Thymus (tissue), 11 donors: ENCODE results near the gene TM7SF2. TPM values are rescaled to one million over a fixed set of nuclear protein-coding genes. Genes with fewer than 3 reads are reported as not detected.

ENCODE experiments used
- DNase-seq, 9 donors: peaks; one replicate each; pipeline ENCODE4 v3.0.0-alpha.2; 2013; ENCODE audit warnings: low spot score in 9 of 9, low read depth in 6 of 9, missing footprints in 1 of 9
- H3K27ac ChIP-seq, 2 donors: one replicate each; pipeline ENCODE4 v1.5.1; 2013; ENCODE audit warnings: control low read depth in 1 of 2, low read depth in 1 of 2, low read length in 1 of 2, mild to moderate bottlenecking in 1 of 2, moderate library complexity in 1 of 2
- H3K27me3 ChIP-seq, 2 donors: one replicate each; pipeline ENCODE4 v1.5.1; 2013; ENCODE audit warnings: low read length in 1 of 2; ENCODE audit not compliant: control insufficient read depth in 2 of 2, insufficient read depth in 1 of 2
- H3K36me3 ChIP-seq, 2 donors: one replicate each; pipeline ENCODE4 v1.5.1; 2013; ENCODE audit warnings: low read length in 1 of 2, mild to moderate bottlenecking in 1 of 2, moderate library complexity in 1 of 2; ENCODE audit not compliant: control insufficient read depth in 2 of 2, insufficient read depth in 2 of 2
- H3K4me1 ChIP-seq, 2 donors: one replicate each; pipeline ENCODE4 v1.5.1; 2013; ENCODE audit warnings: low read length in 2 of 2; ENCODE audit not compliant: control insufficient read depth in 2 of 2, insufficient read depth in 2 of 2
- H3K4me3 ChIP-seq, 2 donors: one replicate each; pipeline ENCODE4 v1.5.1; 2013; ENCODE audit warnings: low read length in 2 of 2, control low read depth in 1 of 2, mild to moderate bottlenecking in 1 of 2
- H3K9me3 ChIP-seq, 2 donors: one replicate each; pipeline ENCODE4 v1.5.1; 2013; ENCODE audit warnings: low read length in 1 of 2, mild to moderate bottlenecking in 1 of 2; ENCODE audit not compliant: control insufficient read depth in 2 of 2, insufficient read depth in 1 of 2
- WGBS: extraction: QIAGEN DNeasy Blood & Tissue Kit; methylation state at CpG from one replicate; pipeline ENCODE4 v1.1.7; 2013; 5-methylcytosine and 5-hydroxymethylcytosine counted together
- polyA plus RNA-seq: library from polyadenylated mRNA; stranded (reverse); fragments of 200-250 nt; gene quantifications from one replicate; pipeline ENCODE4 v1.2.3, GENCODE V29; 2013
- total RNA-seq: library from RNA; stranded (reverse); fragments of 120-200 nt; gene quantifications from one replicate; pipeline ENCODE4 v1.2.4, GENCODE V29; 2013
- donor health status: healthy.

Gene TM7SF2
- total and polyA plus RNA-seq, 2 donors: 16.1 to 35.8 TPM

- H3K4me1 ChIP-seq: peaks cover 10 to 24% of the 10 kb centered on the region in 2 donors
- H3K9me3 ChIP-seq: no peaks in the 10 kb centered on the region
- H3K27me3 ChIP-seq: no peaks in the 10 kb centered on the region
- DNase-seq: no peak
- H3K27ac ChIP-seq: no peak overlapping the region
- H3K4me3 ChIP-seq: no peak overlapping the region
- peaks cover 66 to 70% of the 10 kb centered on the region in 2 donors for H3K36me3 ChIP-seq
- WGBS: 97% methylated on average over 19 of the region's 19 CpGs
Measured at GRCh38 chr11:65130631-65131416, 19.2 kb downstream of the TM7SF2 start.

- WGBS: 96% methylated on average over 3 of the region's 3 CpGs
- Histone ChIP-seq H3K4me1 (peaks cover 10 to 28% of the 10 kb centered on the region in 2 donors), H3K9me3 (no peaks in the 10 kb centered on the region), H3K36me3 (peaks cover 62 to 64% of the 10 kb centered on the region in 2 donors), H3K4me3 (no peak overlapping the region), H3K27ac (no peak overlapping the region), H3K27me3 (no peaks in the 10 kb centered on the region)
- DNase-seq: no peak
Measured at GRCh38 chr11:65131417-65131776, 19.7 kb downstream of the TM7SF2 start.

- DNase-seq: no peak
- Histone ChIP-seq H3K27ac (no peak overlapping the region), H3K4me1 (peaks cover 10 to 31% of the 10 kb centered on the region in 2 donors), H3K27me3 (no peaks in the 10 kb centered on the region), H3K9me3 (no peaks in the 10 kb centered on the region), H3K36me3 (peaks cover 58 to 60% of the 10 kb centered on the region in 2 donors), H3K4me3 (no peak overlapping the region)
- WGBS: 90% methylated on average over 6 of the region's 6 CpGs
Measured at GRCh38 chr11:65131895-65132237, 20.2 kb downstream of the TM7SF2 start.

- Histone ChIP-seq H3K9me3 (no peaks in the 10 kb centered on the region), H3K27ac (no peak overlapping the region), H3K27me3 (no peaks in the 10 kb centered on the region), H3K4me3 (no peak overlapping the region), H3K4me1 (peaks cover 10 to 31% of the 10 kb centered on the region in 2 donors), H3K36me3 (peaks cover 52 to 54% of the 10 kb centered on the region in 2 donors)
- WGBS: 84% methylated on average over 10 of the region's 10 CpGs
- DNase-seq: no peak
Measured at GRCh38 chr11:65132238-65132987, 20.7 kb downstream of the TM7SF2 start.

GRCh38 chr11:65132988-65133700, 21.5 kb downstream of the TM7SF2 start:
- 52% methylated on average over 18 of the region's 18 CpGs for WGBS
- no peaks in the 10 kb centered on the region for H3K27me3 ChIP-seq
- H3K9me3 ChIP-seq: no peaks in the 10 kb centered on the region
- no peak overlapping the region for H3K27ac ChIP-seq
- H3K36me3 ChIP-seq: peaks cover 45 to 47% of the 10 kb centered on the region in 2 donors
- peak in 1 of 9 donors; percentile 51 for DNase-seq
- peak overlapping the region; percentile 79 to 88 for H3K4me3 ChIP-seq
- peaks cover 10 to 31% of the 10 kb centered on the region in 2 donors for H3K4me1 ChIP-seq

GRCh38 chr11:65133724-65134123, 22.1 kb downstream of the TM7SF2 start:
- peaks cover 39 to 41% of the 10 kb centered on the region in 2 donors for H3K36me3 ChIP-seq
- H3K4me1 ChIP-seq: peaks cover 10 to 31% of the 10 kb centered on the region in 2 donors
- H3K4me3 ChIP-seq: peak overlapping the region; percentile 79 to 88
- no peak for DNase-seq
- 3% methylated on average over 20 of the region's 20 CpGs for WGBS
- H3K27ac ChIP-seq: peak overlapping the region; percentile 39 to 97
- no peaks in the 10 kb centered on the region for H3K9me3 ChIP-seq
- no peaks in the 10 kb centered on the region for H3K27me3 ChIP-seq

GRCh38 chr11:65134240-65134951, 22.7 kb downstream of the TM7SF2 start, which contains the start of gene SYVN1:
Gene SYVN1, minus strand, starts transcription at chr11:65134519. Its CDS starts 918 bp downstream, at chr11:65133601.
- DNase-seq: peak in 8 of 9 donors; percentile 79 to 94 (median 88)
- H3K36me3 ChIP-seq: peaks cover 32 to 34% of the 10 kb centered on the region in 2 donors
- peaks cover 10 to 31% of the 10 kb centered on the region in 2 donors for H3K4me1 ChIP-seq
- under 1% methylated on average over 60 of the region's 60 CpGs for WGBS
- peak within 1 kb of the TSS; percentile 79 to 88 for H3K4me3 ChIP-seq
- H3K27me3 ChIP-seq: no peaks in the 10 kb centered on the region
- H3K9me3 ChIP-seq: no peaks in the 10 kb centered on the region
- peak within 1 kb of the TSS; percentile 96 to 97 for H3K27ac ChIP-seq

GRCh38 chr11:65134952-65135632, 23.4 kb downstream of the TM7SF2 start:
- Histone ChIP-seq H3K4me1 (peaks cover 10 to 31% of the 10 kb centered on the region in 2 donors), H3K27me3 (no peaks in the 10 kb centered on the region), H3K9me3 (no peaks in the 10 kb centered on the region), H3K36me3 (peaks cover 26 to 27% of the 10 kb centered on the region in 2 donors), H3K4me3 (peak overlapping the region; percentile 79 to 88), H3K27ac (peak overlapping the region; percentile 96 to 97)
- peak in 8 of 9 donors; percentile 79 to 97 (median 90) for DNase-seq
- WGBS: 5% methylated on average over 24 of the region's 24 CpGs
